Right hindlimb (tissue), 1 donor: ENCODE data around the gene MRPS15.

Experiments
- DNase-seq: peaks from one replicate; pipeline ENCODE4 v3.0.0-alpha.2; 2018

The MRPS15 gene

DNA sequence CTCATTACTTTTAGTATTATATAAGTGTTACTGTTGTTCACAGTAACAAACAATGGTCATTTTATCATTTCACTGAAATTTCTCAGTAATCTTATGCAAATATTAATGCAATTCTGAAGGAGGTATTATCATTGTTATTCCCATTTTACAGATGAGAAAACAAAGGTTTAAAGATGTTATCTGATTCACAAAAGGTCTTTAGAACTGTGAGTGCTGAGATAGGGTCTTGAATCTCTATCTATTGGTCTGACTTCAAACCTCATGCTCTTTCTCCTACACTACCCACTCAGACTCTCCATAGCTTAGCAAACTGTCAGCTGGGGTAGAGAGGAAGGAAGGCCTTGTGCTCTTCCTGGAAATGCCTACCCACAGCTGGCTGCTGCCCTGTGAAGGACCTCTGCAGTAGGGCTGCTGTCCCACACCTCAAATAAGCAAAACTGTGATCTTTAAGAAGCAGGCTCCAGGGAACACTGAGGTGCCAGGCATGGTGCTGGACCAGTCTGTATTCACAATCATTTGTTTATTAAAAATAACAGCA is 7.7 kb downstream of the MRPS15 start:
- no peak for DNase-seq

GRCh38 chr1:36455386-36455785 is 8.8 kb downstream of the MRPS15 start:
- DNase-seq: no peak

DNA sequence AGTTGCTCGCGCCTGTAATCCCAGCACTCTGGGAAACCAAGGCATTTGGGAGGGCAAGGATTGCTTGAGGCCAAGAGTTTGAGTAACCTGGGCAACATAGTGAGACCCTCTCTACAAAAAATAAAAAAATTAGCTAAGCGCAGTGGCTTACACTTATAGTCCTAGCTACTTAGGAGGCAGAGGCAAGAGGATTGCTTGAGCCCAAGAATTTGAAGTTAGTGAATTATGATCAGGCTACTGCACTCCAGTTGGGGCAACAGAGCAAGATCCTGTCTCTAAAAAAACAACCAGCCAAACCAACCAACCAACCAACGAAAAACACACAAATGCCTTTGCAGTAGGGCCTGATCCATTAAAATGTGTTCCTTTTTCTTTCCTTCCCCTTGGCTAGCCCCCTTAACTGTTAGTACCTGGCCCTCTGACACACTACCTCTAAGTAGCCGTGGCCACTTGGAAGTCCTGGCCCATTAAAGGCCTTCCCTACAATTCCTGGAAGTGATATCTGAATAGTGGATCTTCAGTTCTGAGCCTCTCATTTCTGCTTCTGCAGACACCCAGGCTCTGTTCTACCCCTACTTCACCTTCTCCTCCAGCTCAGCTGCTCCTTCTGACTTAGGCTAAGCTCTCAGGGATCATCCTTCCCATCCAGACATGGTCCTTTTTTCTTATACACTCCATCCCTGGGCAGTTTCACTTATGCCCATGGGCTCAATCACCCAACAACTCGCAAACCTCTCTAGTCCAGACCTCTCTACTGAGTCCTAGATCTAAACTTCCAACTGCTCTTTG is 10.4 kb downstream of the MRPS15 start:
- no peak for DNase-seq

DNA sequence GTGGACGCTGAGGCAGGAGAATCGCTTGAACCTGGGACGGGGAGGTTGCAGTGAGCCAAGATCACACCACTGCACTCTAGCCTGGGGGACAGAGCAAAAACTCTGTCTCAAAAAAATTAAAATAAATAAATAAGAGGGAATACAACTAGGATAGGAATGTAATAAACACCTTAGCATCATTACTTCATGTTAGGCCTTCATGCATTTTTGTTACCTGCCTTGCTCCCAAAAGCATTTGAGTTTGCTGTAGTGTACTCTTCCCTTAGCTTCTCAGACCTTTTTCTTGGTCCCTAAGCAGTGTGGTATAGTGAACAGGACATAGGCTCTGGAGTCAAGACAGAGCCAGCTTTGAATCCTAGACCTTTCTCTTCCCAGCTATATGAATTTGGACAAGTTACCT is 11.1 kb downstream of the MRPS15 start:
- no peak for DNase-seq

DNA sequence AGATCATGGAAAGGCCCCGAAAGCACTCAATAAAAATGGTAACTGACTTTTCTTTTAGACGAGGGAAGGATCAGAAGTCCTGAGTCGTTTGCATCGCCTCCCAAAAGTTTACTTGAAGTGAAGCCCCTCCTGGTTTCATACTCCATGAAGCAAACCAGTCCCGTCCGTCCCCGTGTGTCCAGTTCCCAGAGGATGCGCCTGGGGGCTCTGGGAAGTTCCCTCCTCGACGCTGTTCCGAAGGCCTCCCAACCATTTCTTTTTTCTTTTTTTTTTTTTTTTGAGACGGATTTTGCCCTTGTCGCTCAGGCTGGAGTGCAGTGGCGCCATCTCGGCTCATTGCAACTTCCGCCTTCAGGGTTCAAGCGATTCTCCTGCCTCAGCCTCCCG is 13.3 kb downstream of the MRPS15 start:
- DNase-seq: no peak

DNA sequence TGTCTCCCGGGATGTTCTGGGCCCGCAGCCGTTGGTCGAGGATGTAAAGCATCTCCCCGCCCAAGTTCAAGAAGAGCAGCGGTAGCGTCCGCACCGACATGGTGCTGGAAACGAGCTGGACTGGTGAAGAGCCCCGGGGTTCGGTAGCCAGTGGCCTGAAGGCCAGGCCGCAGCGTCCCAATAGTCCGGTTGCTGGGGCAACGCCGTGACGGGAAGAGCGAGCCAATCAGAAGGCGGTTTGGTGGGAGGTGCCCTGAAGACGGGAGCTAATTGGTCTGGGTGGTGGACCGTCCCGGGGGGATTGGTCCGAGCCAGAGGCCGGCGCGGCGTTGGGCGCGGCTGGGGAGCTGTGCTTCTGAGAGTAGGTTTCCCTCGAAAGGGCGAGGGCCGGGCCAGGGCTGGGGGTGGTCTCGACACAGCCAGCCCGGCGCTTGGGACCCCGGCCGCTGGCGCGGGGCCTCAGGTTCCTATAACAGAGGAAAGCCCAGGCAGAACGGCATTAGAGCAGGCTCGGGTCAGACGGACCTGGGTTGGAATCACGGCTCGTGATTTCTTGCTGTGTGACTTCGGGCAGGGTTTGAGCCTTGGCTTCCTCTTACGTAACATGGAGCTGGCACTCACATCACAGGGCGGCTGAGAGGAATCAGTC is 13.8 kb downstream of the MRPS15 start, which contains the start of gene OSCP1:
Gene OSCP1, minus strand, starts transcription at position 182 of the 649 bp plus-strand sequence. Its CDS starts 82 bp downstream, at position 100.
- peak; percentile 97 for DNase-seq

GRCh38 chr1:36448530-36449056 is 15.6 kb downstream of the MRPS15 start:
- no peak for DNase-seq

GRCh38 chr1:36447450-36447849 is 16.7 kb downstream of the MRPS15 start:
- DNase-seq: no peak

DNA sequence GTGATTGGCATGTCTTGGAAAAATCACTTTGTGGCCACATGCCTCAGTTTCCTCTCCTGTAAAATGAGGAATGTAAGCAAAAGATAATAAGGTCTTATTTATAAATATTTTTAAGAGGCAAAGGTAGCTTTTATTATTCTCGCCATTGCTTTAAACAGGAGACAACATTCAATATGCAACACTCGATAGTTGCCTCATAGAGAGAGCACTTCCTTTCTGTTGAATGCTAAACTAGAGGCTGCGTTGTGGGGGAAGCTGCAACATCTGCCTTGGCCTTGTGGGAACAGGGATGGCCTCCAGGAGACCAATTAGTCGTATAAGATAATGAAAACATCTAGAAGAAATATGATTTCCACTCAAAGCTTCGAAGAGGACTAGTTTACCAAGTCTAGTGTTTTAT is 17.4 kb downstream of the MRPS15 start:
- no peak for DNase-seq

DNA sequence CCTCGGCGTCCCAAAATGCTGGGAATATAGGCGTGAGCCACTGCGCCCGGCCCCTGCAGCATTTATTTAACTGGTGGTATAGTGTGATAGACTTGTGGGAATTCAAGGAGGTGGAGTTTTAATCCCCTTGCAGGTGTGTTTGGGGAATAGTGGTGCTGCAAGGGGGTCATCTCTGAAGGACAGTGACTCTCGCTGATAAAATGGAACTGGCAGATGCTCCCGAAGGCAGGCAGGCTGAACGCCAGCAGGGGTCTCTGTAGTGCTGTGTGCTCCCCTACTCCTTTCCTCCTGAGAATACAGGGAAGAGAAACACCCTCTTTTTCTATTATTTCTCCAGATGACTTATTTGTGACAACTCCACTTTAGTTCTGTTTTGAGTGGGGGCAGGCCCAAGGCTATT is 17.9 kb downstream of the MRPS15 start:
- DNase-seq: no peak

DNA sequence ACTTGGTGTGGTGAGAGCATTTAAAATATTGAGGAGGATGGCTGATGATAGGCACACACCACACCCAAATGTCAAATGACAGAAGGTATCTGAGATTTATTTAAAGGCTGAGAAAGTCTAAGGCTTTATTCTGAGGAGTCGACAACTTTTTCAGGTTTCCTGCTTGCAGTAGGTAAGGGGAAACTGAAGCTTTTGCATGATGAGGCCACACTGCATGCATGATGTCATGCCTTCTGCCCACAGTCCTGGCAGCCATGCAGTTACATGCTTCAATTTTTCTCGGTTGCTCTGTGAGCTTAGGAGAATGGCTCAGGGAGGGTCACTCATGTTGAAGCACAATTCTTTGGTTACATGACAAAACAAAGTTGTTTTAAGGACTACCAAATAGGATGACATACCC is 20.9 kb downstream of the MRPS15 start:
- no peak for DNase-seq

GRCh38 chr1:36442337-36442736 is 21.8 kb downstream of the MRPS15 start:
- DNase-seq: no peak

DNA sequence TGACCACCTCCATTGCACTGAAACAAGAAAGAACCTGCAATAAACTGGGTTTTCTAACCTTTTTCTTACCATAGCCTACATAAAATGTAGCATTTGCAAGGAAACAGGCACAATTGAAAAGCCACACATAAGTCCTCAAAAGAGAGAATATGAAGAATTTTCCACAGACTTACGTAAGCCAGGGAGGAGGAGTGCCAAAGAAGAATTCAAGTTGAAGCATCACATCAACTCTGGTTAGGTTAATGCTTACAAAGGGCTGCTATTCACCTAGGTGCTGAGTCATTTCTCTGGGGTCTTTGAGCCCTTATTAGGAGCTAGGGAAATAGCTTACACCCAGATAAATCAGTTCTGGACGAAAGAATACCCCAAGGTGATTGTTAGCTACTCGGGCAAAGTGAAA is 23.5 kb downstream of the MRPS15 start:
- DNase-seq: no peak

- no peak for DNase-seq
Measured at GRCh38 chr1:36440044-36440443, 24.1 kb downstream of the MRPS15 start.

GRCh38 chr1:36438715-36439114 is 25.5 kb downstream of the MRPS15 start:
- no peak for DNase-seq

DNA sequence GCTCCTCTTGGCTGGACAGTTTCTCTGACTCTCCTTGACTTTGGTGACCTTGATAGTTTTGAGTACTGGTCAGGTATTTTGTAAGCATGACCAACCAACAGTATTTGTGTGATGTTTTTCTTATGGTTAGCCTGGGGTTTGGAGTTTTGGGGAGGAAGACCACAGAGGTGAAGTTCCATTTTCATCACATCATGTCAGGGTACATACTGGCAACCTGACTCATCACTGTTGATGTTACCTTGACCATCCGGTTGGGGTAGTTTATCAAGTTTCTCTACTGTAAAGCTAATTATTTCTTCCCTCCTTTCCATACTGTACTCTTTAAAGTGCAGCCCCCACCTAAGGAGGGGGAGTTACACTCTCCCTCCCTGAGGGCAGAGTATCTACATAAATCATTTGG is 27.4 kb downstream of the MRPS15 start:
- DNase-seq: no peak

- DNase-seq: no peak
Measured at GRCh38 chr1:36433102-36433501, 31.1 kb downstream of the MRPS15 start.

DNA sequence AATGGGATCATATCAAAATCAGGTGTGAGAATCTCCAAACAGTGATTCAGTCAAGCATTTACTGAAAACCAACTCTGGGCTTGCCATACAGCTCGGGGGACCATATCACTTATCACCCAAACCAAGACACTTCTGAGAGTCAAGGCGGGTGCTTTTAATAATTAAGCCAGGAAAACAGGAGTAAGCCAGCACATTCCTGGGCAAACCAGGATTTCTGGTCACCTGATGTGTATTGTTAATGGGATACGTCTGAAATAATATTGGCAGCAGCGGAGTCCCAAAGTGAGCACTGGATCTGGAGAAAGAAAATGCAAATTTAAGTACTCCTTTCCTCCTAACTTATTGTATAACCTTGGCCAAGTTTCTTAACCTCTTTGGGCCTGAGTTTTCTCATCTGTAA is 31.6 kb downstream of the MRPS15 start:
- no peak for DNase-seq

- no peak for DNase-seq
Measured at GRCh38 chr1:36425791-36426190, 38.4 kb downstream of the MRPS15 start.

DNA sequence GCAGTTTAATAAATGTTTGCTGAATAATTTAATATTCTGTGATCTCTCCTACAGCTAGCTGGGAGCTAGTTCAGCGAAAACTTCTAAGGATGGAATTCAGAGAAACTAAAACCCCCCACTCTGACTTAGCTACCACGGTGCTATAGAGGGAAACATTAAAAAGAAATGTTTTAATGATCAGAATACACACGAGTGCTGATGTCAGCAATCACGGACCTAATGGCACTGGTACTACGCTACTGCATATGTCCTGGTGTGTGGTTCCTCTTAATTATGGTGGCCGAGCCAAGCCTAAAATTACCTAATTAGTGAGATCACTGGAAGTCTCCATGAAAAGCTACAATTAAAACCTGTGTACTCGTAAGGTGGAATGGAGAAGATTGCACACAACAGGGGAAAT is 42.5 kb downstream of the MRPS15 start:
- DNase-seq: no peak

DNA sequence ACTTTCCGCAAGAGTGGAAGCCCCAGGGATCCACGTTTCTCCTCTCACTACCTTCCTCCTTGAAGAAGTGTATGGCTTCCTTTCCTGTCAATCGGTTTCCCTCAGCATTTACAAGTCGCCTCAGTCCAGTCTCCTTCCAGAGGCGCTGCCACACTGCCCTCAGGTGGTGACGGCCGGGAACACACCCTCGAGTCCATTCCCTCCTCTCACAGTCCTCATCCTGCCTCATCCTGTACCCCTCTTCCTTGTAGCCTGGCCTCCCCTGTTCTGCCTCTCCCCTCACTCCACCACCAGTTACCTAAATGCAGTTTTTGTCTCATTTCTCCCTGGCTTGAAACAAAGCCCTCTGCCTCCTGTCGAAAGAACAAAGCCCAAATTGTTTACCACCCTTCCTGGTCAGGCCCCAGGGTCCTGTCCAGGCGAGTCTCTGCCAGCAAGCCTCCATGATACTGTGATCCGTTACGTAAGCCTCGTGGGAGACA is 43.3 kb downstream of the MRPS15 start:
- DNase-seq: peak; percentile 91

DNA sequence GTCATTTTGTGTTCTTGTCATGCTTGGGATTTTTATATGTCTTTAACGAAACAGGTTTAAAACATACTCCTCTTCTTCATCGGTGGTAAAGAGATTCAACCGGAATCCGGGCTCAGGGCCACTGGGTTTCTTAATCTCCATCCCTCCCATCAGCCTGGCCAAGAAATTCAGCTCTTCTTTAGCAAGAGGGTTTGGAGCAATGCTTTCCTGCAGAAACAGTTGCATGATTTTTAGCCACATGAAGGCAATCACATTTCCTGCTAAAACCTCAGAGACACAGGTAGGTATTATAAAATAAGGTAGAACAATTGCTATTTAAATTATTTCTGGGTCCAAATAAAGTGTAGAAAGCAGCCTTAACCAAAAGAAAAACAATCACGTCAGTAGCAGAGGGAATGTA is 43.8 kb downstream of the MRPS15 start:
- DNase-seq: no peak

- no peak for DNase-seq
Measured at GRCh38 chr1:36419569-36419968, 44.6 kb downstream of the MRPS15 start.

- no peak for DNase-seq
Measured at GRCh38 chr1:36419140-36419539, 45.0 kb downstream of the MRPS15 start.
